Measurements from ENCODE around the gene PLCH2.

Gene PLCH2

DNA sequence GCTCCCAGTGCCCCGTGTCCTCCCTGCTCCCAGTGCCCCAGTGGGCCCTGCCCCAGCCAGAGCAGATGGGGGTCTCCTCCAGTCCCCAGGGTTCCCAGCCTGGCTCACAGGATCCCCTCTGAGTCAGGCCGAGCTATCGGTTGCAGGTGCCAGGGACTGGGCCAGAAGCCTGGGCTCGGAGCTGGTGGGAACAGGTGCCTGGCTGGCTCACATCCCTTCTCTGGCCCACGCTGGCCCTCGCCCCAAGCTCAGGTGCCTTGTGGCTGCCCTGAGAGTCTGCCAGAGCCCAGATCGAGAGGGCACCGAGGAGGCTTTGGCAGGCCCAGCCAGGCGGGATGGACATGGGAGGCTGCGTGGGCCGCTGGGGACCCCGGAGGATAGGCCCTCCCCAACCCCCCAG is 18.9 kb downstream of the PLCH2 start:
- in situ Hi-C loops (cut with HindIII; ENCODE audit: low sequenced_read_pairs) = no loop called here

DNA sequence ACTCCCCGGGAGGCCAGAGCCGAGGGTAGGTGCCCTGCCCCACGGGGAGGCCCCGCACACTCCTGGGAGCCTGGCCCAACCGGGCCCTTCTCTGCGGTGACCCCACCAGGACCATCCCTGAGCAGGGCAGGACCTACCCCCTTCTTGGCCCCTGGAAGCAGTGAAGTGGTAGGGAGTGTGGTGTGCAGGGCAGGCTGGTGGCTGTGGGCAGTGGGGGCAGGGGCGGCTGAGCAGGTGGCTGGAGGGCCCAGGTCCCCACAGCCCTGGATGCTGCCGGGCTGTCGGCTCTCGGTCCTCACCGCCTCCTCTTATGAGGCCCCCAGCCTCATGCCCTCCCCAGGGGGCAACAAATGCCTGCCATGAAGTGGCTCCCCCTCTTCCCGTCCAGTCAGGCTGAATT is 19.5 kb downstream of the PLCH2 start:
- in situ Hi-C loops (cut with HindIII; ENCODE audit: low sequenced_read_pairs) = no loop called here

- in situ Hi-C loops (cut with HindIII; ENCODE audit: low sequenced_read_pairs) = no loop called here
Measured at GRCh38 chr1:2496087-2496622, 20.1 kb downstream of the PLCH2 start.

- in situ Hi-C loops (cut with HindIII; ENCODE audit: low sequenced_read_pairs) = no loop called here
Measured at GRCh38 chr1:2496746-2497145, 20.7 kb downstream of the PLCH2 start.

- in situ Hi-C loops (cut with HindIII; ENCODE audit: low sequenced_read_pairs) = no loop called here
Measured at GRCh38 chr1:2497891-2498290, 21.8 kb downstream of the PLCH2 start.

DNA sequence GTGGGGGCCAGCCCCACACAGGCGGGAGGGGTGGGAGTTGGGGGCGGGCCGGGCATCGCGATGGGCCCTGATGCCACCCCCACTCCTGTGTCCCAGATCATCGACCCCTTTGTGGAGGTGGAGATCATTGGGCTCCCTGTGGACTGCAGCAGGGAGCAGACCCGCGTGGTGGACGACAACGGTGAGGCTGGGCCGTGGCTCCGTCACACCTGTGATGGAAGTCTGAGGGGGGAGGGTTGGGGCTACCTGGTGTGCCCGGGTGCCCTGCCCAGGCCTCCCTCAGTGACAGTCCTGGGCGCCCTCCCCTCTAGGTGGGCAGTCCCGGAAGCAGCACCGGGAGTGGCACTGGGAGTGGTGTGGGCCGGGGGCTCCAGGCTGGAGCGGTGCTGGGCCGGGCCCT is 22.6 kb downstream of the PLCH2 start:
- in situ Hi-C loops (cut with HindIII; ENCODE audit: low sequenced_read_pairs) = no loop called here

GRCh38 chr1:2499260-2499659 is 23.2 kb downstream of the PLCH2 start:
- in situ Hi-C loops (cut with HindIII; ENCODE audit: low sequenced_read_pairs) = no loop called here

DNA sequence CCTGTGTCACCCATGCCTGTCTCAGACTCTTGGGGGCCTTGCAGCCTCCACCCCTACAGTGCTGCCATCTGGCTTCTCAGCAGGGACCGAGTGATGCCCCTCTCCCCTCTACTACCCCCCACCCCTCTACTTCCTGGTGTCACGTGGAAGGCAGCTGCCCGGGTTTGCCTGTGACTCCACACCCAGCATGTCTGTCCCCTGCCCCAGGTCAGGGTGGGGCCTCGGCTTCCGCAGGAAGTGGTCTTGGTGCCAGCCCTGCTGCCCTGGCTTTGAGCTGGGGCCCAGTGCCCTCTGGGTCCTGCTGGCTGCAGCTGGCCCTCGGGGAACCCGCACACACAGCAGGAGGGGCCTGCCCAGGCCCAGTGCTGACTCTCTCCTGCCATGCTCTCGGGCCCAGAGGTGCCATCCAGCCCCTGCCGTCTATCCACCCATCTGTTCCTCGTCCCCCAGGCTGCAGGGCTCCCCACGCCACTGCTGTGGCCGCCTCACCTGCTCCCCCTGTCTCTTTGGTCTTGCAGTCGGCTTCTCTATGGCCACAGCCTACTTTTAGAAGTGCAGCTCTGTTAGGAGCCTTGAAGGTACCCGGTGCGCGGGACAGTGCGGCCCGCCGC is 24.0 kb downstream of the PLCH2 start:
- in situ Hi-C loops (cut with HindIII; ENCODE audit: low sequenced_read_pairs) = no loop called here

DNA sequence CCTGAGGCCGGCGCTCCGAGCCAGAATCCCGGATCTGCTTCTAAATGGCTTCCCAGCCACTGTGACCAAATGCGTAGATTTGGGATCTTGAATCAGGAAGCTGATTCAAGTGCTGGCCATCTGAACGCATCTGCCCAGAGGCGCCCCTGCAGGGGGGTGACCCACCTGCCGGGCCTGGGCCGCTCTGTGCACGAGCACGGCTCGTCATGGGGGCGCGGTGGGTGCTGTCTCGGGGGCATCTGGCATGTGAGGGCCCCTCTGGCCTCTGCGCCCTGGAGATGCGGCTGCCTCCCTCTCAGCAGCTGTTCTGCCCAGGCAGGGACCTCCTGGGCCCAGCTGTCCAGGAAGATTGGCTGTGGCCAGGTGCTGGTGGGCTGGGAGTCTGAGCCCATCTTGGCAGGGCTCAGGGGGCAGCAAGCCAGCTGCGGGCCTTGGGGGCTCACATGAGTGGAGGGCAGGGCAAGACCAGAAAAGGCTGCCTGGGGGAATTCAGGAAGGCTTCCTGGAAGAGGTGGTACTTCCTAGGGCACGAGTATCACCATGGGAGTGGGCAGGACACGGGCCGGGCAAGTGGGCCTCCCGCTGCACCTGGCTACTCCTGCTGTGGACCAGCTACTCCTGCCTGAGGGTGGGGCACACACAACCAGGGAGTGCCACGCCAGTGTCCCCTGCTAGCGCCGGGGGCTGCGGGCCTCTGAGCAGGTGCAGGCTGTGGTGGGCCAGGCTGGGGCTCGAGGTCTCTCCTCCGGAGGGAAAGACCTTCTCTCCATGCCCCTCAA is 25.1 kb downstream of the PLCH2 start:
- in situ Hi-C loops (cut with HindIII; ENCODE audit: low sequenced_read_pairs) = no loop called here

DNA sequence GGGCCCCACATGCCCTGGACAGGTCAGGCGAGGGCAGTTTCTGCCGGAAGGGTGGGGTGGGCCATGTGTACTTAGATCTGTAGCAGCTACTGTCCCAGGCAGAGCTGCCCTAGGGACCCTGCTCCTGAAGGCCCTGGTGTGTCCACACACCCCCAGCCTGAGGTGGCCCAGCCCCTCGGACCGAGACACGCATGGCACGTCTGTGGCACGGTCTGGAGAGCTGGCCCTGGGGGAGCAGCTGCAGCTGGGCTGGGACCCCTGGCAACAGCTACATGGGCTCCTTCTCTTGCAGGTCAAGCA is 25.7 kb downstream of the PLCH2 start:
- in situ Hi-C loops (cut with HindIII; ENCODE audit: low sequenced_read_pairs) = no loop called here

DNA sequence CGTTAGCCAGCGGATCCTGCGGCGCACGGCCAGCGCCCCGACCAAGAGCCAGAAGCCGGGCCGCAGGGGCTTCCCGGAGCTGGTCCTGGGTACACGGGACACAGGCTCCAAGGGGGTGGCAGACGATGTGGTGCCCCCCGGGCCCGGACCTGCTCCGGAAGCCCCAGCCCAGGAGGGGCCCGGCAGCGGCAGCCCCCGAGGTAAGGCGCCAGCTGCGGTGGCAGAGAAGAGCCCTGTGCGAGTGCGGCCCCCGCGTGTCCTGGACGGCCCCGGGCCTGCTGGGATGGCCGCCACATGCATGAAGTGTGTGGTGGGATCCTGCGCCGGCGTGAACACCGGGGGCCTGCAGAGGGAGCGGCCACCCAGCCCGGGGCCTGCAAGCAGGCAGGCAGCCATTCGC is 26.1 kb downstream of the PLCH2 start:
- in situ Hi-C loops (cut with HindIII; ENCODE audit: low sequenced_read_pairs) = no loop called here

DNA sequence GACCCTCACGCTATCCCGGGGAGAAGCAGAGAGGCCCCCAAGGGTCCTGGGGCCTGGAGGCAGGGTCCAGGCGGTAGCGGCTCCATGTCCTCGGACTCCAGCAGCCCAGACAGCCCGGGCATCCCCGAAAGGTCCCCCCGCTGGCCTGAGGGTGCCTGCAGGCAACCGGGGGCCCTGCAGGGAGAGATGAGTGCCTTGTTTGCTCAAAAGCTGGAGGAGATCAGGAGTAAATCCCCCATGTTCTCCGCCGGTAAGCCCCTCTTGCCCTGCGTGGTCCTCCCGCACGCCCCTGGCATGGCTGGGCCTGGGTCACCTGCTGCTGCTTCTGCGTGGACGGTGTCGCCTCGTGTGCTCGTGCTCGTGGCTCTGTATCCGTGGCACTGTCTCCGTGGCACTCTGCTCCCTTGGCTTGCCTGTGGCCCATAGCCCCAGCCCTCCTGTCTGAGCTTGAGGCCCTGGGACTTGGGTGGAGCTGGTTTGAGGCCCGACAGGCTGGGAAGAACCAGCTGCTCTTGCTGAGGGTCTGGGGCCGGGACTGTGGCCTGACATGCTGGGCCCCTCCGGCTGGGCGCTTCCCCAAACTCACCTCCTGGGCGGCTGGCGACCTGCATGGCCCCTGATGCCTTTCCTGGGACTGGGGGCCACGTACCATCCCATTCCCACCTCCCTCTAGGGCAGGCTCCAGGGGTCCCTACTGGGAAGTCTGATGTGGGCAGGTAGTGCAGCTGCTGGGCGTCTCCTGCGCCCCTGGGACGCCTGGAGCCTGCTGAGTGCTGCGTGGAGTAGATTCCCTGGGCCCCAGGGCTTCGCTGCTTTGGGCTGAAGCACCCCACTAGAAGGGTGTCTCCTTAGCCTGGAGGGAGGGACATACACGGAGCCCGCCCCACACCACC is 26.8 kb downstream of the PLCH2 start:
- in situ Hi-C loops (cut with HindIII; ENCODE audit: low sequenced_read_pairs) = no loop called here

- in situ Hi-C loops (cut with HindIII; ENCODE audit: low sequenced_read_pairs) = no loop called here
Measured at GRCh38 chr1:2503554-2504224, 27.6 kb downstream of the PLCH2 start.

- in situ Hi-C loops (cut with HindIII; ENCODE audit: low sequenced_read_pairs) = no loop called here
Measured at GRCh38 chr1:2504225-2504948, 28.3 kb downstream of the PLCH2 start.

DNA sequence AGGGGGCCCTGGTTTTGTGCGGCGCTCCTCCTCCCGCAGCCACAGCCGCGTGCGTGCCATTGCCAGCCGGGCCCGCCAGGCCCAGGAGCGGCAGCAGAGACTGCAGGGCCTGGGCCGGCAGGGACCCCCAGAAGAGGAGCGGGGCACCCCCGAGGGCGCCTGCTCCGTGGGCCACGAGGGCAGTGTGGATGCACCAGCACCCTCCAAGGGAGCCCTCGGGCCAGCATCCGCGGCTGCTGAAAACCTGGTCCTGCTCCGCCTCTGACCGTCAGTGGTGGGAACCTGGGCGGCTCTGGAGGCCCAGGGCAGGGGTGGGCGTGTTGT is 28.8 kb downstream of the PLCH2 start:
- in situ Hi-C loops (cut with HindIII; ENCODE audit: low sequenced_read_pairs) = no loop called here

GRCh38 chr1:2505461-2505994 is 29.4 kb downstream of the PLCH2 start:
- in situ Hi-C loops (cut with HindIII; ENCODE audit: low sequenced_read_pairs) = no loop called here

DNA sequence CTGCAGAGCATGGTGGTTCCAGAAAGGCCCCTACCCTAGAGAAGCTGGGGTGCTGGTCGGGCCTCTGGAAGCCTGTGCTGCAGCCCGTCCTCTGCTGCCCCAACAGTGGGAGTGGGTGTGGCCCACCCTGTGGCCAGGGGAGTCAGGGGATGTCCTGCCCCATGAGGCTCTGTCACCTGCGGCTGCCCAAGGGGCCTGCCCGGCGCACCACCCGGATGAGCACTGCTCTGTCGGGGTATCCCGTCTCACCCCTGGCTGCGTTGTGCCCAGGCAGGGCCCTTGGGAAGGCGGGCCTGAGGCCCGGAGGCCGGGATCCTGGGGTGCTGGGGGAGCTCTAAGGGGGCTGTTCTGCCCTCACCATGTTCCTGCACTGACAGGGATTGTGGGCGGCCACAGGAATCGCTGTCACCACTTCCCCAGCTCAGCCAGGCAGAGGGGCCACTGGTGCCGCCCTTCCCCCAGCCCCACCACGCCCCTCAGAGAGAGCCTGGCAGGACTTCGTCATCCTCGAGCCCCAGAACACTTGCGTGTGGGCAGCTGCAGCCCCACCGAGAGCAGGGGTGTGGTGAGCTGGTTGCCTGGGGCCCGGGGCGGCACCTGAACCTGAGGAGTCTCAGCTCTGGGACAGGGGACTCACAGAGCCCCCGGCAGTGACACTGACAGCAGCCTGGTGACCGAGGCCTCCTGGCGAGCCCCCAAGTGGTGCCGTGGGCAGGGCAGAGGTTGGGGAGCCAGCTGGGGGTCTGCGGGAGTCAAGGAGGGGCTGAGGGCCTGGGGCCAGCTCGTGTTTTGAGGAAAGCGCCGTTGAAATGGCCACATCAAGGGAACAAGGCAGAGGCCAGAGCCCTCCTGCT is 30.1 kb downstream of the PLCH2 start:
- in situ Hi-C loops (cut with HindIII; ENCODE audit: low sequenced_read_pairs) = no loop called here

- in situ Hi-C loops (cut with HindIII; ENCODE audit: low sequenced_read_pairs) = no loop called here
Measured at GRCh38 chr1:2506901-2507565, 30.9 kb downstream of the PLCH2 start.

GRCh38 chr1:2507744-2508155 is 31.7 kb downstream of the PLCH2 start:
- in situ Hi-C loops (cut with HindIII; ENCODE audit: low sequenced_read_pairs) = no loop called here
